A549 (cell line): ENCODE measurements around the gene MPL. TPM values are rescaled to one million over a fixed set of nuclear protein-coding genes. Genes with fewer than 3 reads are reported as not detected.

Source experiments
- ATAC-seq, 2 experiments: fragments of 200-7000 bp in 1 of 2; fragments of >200 bp in 1 of 2; cut with Nextera tagmentation in 1 of 2; cut with Tn5 transposase in 1 of 2; 3 replicates each; pipeline versions ENCODE4 v1.8.0 to v1.9.1; 2018 to 2020; ENCODE audit warnings: mild to moderate bottlenecking in 1 of 2, moderate library complexity in 1 of 2
- CTCF ChIA-PET: fragments of 300-600 bp; sonication (Branson Sonifier 250); formaldehyde crosslinking; extraction: SDS; loops from one replicate; lab custom pipeline; 2021; ENCODE audit warnings: antibody characterized with exemption, inconsistent platforms; lab: Yijun Ruan, JAX
- POLR2A ChIA-PET: fragments of 350-600 bp; formaldehyde crosslinking; extraction: SDS; loops from one replicate; lab custom pipeline; 2021; ENCODE audit warnings: antibody characterized with exemption, inconsistent platforms; lab: Yijun Ruan, JAX
- DNase-seq, 2 experiments: peaks; one replicate each; pipeline versions ENCODE4 v3.0.0 to v3.0.0-alpha.2; 2011 to 2016; ENCODE audit warnings: low read depth in 1 of 2, low spot score in 1 of 2
- FAIRE-seq: peaks from 2 replicates; lab custom pipeline; 2011; peaks lifted over from hg19 to GRCh38; lab: Jason Lieb, UNC
- H3K27ac ChIP-seq, 2 experiments: fragments of >200 bp; sonication (Bioruptor Twin); formaldehyde crosslinking; 3 replicates each; pipeline ENCODE4 v1.5.1; 2016 to 2017
- H3K4me1 ChIP-seq: fragments of >200 bp; sonication (Bioruptor Twin); formaldehyde crosslinking; 3 replicates; pipeline ENCODE4 v1.6.1; 2016
- H3K4me2 ChIP-seq: fragments of >200 bp; sonication (Bioruptor Twin); formaldehyde crosslinking; 3 replicates; pipeline ENCODE4 v1.6.1; 2016
- H3K4me3 ChIP-seq: fragments of >200 bp; sonication (Bioruptor Twin); formaldehyde crosslinking; 3 replicates; pipeline ENCODE4 v1.5.1; 2016
- H3K9me3 ChIP-seq: fragments of >200 bp; sonication (Bioruptor Twin); formaldehyde crosslinking; 3 replicates; pipeline ENCODE4 v1.6.1; 2016
- BCL3 ChIP-seq: fragments of >200 bp; sonication (Bioruptor Twin); formaldehyde crosslinking; IDR thresholded peaks from 3 replicates; pipeline ENCODE4 v1.6.1; 2016
- ELK1 ChIP-seq: fragments of 150-350 bp; IDR thresholded peaks from 2 replicates; pipeline ENCODE4 v1.6.1; 2014; ENCODE audit warnings: low read depth, mild to moderate bottlenecking, low read length
- ESRRA ChIP-seq: fragments of 150-350 bp; IDR thresholded peaks from 2 replicates; pipeline ENCODE4 v1.6.1; 2014; ENCODE audit warnings: mild to moderate bottlenecking, low read length, borderline replicate concordance
- FOXS1 ChIP-seq: fragments of 250-450 bp; sonication (Bioruptor Pico); IDR thresholded peaks from 2 replicates; pipeline ENCODE4 v1.5.0; 2020; ENCODE audit warnings: mild to moderate bottlenecking, moderate library complexity
- GATA3 ChIP-seq: IDR thresholded peaks from 2 replicates; pipeline ENCODE4 v1.6.1; 2012; ENCODE audit warnings: borderline replicate concordance
- HEYL ChIP-seq: fragments of 250-450 bp; sonication (Bioruptor Pico); IDR thresholded peaks from 2 replicates; pipeline ENCODE4 v1.8.0; 2021; ENCODE audit warnings: mild to moderate bottlenecking, moderate library complexity
- HMGXB4 ChIP-seq: fragments of 250-450 bp; sonication (Bioruptor Pico); IDR thresholded peaks from 2 replicates; pipeline ENCODE4 v1.5.0; 2021; ENCODE audit warnings: mild to moderate bottlenecking, moderate library complexity, borderline replicate concordance
- HOXB5 ChIP-seq: fragments of 250-450 bp; sonication (Bioruptor Pico); IDR thresholded peaks from 2 replicates; pipeline ENCODE4 v1.5.0; 2020; ENCODE audit warnings: mild to moderate bottlenecking, moderate library complexity
- JUN ChIP-seq, 2 experiments: fragments of >200 bp; sonication (Bioruptor Twin); formaldehyde crosslinking; IDR thresholded peaks; 2 replicates in 1 of 2; 3 replicates in 1 of 2; pipeline ENCODE4 v1.6.1; 2016 to 2017
- JUNB ChIP-seq: fragments of >200 bp; sonication (Bioruptor Twin); formaldehyde crosslinking; IDR thresholded peaks from 2 replicates; pipeline ENCODE4 v1.6.1; 2016
- KDM5A ChIP-seq: fragments of 200-600 bp; sonication (generic); IDR thresholded peaks from 2 replicates; pipeline ENCODE4 v1.6.1; 2016; ENCODE audit warnings: antibody characterized with exemption, mild to moderate bottlenecking
- MAFK ChIP-seq: fragments of 450-650 bp; IDR thresholded peaks from 2 replicates; pipeline ENCODE4 v1.6.1; 2014; ENCODE audit not compliant: partially characterized antibody
- MYC ChIP-seq: IDR thresholded peaks from 2 replicates; pipeline ENCODE4 v1.6.1; 2012; ENCODE audit warnings: mild to moderate bottlenecking, inconsistent platforms, low read length, improper control_type of control experiment, borderline replicate concordance
- NFE2L2 ChIP-seq: fragments of 150-350 bp; conservative IDR thresholded peaks from 2 replicates; pipeline ENCODE4 v1.6.1; 2014; ENCODE audit warnings: low read length
- PHF8 ChIP-seq: fragments of 200-600 bp; sonication (generic); IDR thresholded peaks from 2 replicates; pipeline ENCODE4 v1.6.1; 2016; ENCODE audit warnings: low read depth, mild to moderate bottlenecking, antibody characterized with exemption, moderate library complexity, borderline replicate concordance
- POLR2AphosphoS2 ChIP-seq: conservative IDR thresholded peaks from 2 replicates; pipeline ENCODE4 v1.6.1; 2012; ENCODE audit warnings: low read length, improper control_type of control experiment, inconsistent platforms
- RNF2 ChIP-seq: fragments of 200-600 bp; sonication (generic); IDR thresholded peaks from 2 replicates; pipeline ENCODE4 v1.6.1; 2016; ENCODE audit warnings: low read depth, mild to moderate bottlenecking, antibody characterized with exemption, moderate library complexity, borderline replicate concordance
- SREBF2 ChIP-seq: fragments of 450-650 bp; IDR thresholded peaks from 2 replicates; pipeline ENCODE4 v1.6.1; 2014; ENCODE audit warnings: mild to moderate bottlenecking, moderate library complexity
- ZFP36 ChIP-seq: fragments of 450-650 bp; IDR thresholded peaks from 2 replicates; pipeline ENCODE4 v1.6.1; 2014; ENCODE audit warnings: borderline replicate concordance; ENCODE audit not compliant: partially characterized antibody
- WGBS: methylation state at CpG from one replicate; pipeline ENCODE4 v1.1.6; 2017; ENCODE audit errors: missing lambda C conversion rate; 5-methylcytosine and 5-hydroxymethylcytosine counted together
- polyA plus RNA-seq, 4 experiments: library from polyadenylated mRNA; depleted of rRNA in 3 of 4; stranded (reverse); fragments of >200 nt; fragmentation: RNase III in 1 of 4; extraction: RNeasy Plus Mini Kit Qiagen cat#74134 plus additional on column Dnase treatment in 1 of 4; gene quantifications; 2 replicates in 3 of 4; 3 replicates in 1 of 4; pipeline ENCODE4 v1.2.3, GENCODE V29; 2011 to 2017
- TF ChIP-seq, protein P1 (sequence below): fragments of 250-450 bp; sonication (Bioruptor Pico); IDR thresholded peaks from 2 replicates; pipeline ENCODE4 v1.5.0; 2020; ENCODE audit warnings: low read depth, mild to moderate bottlenecking, moderate library complexity
- TF ChIP-seq, protein P2 (sequence below): fragments of >200 bp; sonication (Bioruptor Twin); formaldehyde crosslinking; IDR thresholded peaks from 3 replicates; pipeline ENCODE4 v1.5.1; 2016

The MPL gene
- polyA plus RNA-seq, 2 of the 4 experiments (the other 2 are of a cell fraction), result not detected

- no peak for FAIRE-seq
- no peaks in the 10 kb centered on the region for H3K4me1 ChIP-seq
- no peak for DNase-seq
- H3K27ac ChIP-seq, result no peak overlapping the region
- ATAC-seq, result no peak
- 89% methylated on average over 5 of the region's 5 CpGs for WGBS
- TF ChIP-seq MAFK (no peak), GATA3 (no peak), NFE2L2 (no peak), BCL3 (no peak), HOXB5 (no peak), JUNB (no peak)
- no peak overlapping the region for H3K4me3 ChIP-seq
- H3K9me3 ChIP-seq, result peaks cover 11% of the 10 kb centered on the region; the same call in 2 of the 3 replicates
- CTCF ChIA-PET, result no interaction called here
- H3K4me2 ChIP-seq, result no peak overlapping the region
- POLR2A ChIA-PET, result no interaction called here
These were observed 5.9 kb upstream of the MPL start for GRCh38 chr1:43331688-43332087.

GRCh38 chr1:43334453-43335205 is 3.0 kb upstream of the MPL start:
- no peak overlapping the region for H3K4me3 ChIP-seq
- 66% methylated on average over 7 of the region's 7 CpGs for WGBS
- POLR2A ChIA-PET, result no interaction called here
- no peak for TF ChIP-seq RNF2
- TF ChIP-seq ESRRA, result no peak
- TF ChIP-seq HOXB5, result no peak
- no peak for TF ChIP-seq HEYL
- TF ChIP-seq ZFP36, result no peak
- TF ChIP-seq SREBF2, result no peak
- TF ChIP-seq MYC, result no peak
- no peak for TF ChIP-seq POLR2AphosphoS2
- TF ChIP-seq HMGXB4 (CRISPR knock-in tag), result no peak
- no peak for TF ChIP-seq BCL3
- no peak for TF ChIP-seq ELK1
- TF ChIP-seq JUN (IDR thresholded peaks at IDR 0.05), result no peak
- TF ChIP-seq, protein P1, sequence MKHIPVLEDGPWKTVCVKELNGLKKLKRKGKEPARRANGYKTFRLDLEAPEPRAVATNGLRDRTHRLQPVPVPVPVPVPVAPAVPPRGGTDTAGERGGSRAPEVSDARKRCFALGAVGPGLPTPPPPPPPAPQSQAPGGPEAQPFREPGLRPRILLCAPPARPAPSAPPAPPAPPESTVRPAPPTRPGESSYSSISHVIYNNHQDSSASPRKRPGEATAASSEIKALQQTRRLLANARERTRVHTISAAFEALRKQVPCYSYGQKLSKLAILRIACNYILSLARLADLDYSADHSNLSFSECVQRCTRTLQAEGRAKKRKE (CRISPR knock-in tag), result no peak
- no peak for TF ChIP-seq KDM5A
- TF ChIP-seq, protein P2, sequence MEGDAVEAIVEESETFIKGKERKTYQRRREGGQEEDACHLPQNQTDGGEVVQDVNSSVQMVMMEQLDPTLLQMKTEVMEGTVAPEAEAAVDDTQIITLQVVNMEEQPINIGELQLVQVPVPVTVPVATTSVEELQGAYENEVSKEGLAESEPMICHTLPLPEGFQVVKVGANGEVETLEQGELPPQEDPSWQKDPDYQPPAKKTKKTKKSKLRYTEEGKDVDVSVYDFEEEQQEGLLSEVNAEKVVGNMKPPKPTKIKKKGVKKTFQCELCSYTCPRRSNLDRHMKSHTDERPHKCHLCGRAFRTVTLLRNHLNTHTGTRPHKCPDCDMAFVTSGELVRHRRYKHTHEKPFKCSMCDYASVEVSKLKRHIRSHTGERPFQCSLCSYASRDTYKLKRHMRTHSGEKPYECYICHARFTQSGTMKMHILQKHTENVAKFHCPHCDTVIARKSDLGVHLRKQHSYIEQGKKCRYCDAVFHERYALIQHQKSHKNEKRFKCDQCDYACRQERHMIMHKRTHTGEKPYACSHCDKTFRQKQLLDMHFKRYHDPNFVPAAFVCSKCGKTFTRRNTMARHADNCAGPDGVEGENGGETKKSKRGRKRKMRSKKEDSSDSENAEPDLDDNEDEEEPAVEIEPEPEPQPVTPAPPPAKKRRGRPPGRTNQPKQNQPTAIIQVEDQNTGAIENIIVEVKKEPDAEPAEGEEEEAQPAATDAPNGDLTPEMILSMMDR, result no peak
- TF ChIP-seq PHF8, result no peak
- TF ChIP-seq FOXS1 (CRISPR knock-in tag), result no peak
- H3K9me3 ChIP-seq, result no peaks in the 10 kb centered on the region
- H3K27ac ChIP-seq, result no peak overlapping the region
- FAIRE-seq (no peak), DNase-seq (no peak), ATAC-seq (no peak)
- no peak overlapping the region for H3K4me2 ChIP-seq
- CTCF ChIA-PET, result no interaction called here
- no peaks in the 10 kb centered on the region for H3K4me1 ChIP-seq
